Measurements from ENCODE around the gene INTS1.

INTS1 gene, protein sequence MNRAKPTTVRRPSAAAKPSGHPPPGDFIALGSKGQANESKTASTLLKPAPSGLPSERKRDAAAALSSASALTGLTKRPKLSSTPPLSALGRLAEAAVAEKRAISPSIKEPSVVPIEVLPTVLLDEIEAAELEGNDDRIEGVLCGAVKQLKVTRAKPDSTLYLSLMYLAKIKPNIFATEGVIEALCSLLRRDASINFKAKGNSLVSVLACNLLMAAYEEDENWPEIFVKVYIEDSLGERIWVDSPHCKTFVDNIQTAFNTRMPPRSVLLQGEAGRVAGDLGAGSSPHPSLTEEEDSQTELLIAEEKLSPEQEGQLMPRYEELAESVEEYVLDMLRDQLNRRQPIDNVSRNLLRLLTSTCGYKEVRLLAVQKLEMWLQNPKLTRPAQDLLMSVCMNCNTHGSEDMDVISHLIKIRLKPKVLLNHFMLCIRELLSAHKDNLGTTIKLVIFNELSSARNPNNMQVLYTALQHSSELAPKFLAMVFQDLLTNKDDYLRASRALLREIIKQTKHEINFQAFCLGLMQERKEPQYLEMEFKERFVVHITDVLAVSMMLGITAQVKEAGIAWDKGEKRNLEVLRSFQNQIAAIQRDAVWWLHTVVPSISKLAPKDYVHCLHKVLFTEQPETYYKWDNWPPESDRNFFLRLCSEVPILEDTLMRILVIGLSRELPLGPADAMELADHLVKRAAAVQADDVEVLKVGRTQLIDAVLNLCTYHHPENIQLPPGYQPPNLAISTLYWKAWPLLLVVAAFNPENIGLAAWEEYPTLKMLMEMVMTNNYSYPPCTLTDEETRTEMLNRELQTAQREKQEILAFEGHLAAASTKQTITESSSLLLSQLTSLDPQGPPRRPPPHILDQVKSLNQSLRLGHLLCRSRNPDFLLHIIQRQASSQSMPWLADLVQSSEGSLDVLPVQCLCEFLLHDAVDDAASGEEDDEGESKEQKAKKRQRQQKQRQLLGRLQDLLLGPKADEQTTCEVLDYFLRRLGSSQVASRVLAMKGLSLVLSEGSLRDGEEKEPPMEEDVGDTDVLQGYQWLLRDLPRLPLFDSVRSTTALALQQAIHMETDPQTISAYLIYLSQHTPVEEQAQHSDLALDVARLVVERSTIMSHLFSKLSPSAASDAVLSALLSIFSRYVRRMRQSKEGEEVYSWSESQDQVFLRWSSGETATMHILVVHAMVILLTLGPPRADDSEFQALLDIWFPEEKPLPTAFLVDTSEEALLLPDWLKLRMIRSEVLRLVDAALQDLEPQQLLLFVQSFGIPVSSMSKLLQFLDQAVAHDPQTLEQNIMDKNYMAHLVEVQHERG (N-terminal part only)

DNA sequence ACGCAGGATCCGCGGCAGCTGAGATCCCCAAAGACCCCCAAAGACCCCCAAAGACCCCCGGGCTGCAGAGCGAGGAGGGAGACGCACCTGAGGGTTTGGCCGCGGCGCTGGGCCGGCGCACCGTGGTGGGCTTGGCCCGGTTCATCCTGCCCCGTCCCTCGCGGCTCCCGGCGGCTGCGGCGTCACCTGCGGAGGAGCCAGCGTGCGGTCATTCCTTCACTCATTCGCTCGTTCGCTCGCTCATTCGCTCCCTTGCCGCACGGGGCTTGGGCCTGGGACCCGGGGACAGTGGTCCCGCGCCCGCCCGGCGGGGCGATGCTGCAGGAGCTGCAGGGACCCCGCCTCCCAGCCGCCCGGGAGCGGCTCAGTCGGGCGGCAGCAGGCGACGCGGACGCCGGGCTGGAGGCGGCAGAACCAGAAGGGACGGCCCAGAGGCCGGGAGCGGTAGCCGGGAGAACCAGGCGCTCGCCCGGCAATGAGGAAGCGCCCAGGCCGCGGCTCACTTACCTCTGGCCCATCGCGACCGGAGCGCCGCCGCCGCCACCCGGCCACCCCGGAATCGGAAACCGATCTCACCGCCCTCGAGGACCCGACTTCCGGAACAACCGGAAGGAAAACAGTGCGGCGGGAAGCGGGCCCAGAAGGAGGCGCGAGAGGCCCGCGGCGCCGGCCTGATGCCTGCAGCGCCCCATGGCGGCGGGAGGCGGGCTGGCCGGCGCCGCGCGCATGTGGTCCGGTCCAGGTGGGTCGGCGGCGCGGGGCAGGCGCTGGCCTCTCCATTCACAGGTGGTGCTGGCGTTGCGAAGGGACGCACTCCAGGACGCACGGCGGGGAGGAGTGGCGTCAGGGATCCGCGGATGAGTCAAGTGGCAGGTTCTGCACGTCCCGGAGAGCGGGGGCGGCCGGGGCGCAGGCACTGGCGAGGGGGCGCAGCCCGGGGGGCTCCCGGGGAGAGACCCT, at the start of gene INTS1:
Gene INTS1 (minus strand): TSS at position 574 of the 960 bp plus-strand sequence. CDS start 429 bp downstream, at position 145.
- DNase-seq, result peak; percentile 90

DNA sequence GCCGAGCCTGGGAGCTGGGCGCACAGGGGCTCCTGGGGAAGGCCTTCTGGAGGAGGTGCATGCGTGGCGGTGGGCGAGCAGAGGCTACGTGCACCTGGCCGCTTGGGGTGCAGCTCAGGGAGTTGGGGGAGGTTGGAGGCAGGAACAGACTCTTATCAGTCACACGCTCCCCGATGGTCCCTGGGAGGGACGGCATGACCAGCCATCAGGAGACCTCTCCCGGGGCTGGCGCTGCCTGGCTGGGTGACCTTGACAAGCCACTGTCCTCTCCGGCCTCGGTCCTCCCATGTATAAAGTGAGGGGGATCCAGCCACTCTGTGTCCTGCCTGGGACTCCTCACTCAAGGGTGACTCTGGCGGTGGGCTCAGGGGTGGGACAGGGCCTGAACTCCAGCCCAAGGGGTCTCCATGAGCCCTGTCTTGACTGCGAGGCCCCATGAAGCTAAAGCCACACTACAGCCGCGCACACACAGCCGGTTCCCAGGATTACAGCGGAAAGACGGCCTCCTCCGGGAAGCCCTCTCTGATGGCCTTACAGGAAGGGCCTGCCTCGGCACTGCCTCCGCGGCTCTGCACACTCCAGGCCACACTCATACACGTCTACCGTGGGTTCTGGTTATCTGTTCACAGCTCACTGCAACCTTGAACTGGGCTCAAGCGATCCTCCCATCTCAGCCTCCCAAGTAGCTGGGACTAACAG, 49.5 kb upstream of the INTS1 start:
- DNase-seq, result no peak

DNA sequence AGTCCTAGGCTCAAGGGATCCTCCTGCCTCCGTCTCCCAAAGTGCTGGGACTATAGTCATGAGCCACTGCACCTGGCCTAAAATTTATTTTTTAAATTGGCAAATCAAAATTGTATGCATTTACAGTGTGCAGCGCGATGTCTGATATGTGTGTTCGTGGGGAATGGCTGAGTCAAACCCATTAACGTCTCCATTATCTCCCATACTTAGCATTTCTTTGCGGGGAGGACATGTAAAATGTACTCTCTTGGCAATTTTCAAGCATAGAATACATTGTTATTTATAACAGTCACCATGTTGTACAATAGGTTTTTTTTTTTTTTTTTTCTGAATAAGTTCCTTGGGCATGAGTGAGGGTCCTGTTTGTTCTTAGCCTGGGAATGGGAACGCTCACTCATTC, 48.0 kb upstream of the INTS1 start:
- no peak for DNase-seq

DNA sequence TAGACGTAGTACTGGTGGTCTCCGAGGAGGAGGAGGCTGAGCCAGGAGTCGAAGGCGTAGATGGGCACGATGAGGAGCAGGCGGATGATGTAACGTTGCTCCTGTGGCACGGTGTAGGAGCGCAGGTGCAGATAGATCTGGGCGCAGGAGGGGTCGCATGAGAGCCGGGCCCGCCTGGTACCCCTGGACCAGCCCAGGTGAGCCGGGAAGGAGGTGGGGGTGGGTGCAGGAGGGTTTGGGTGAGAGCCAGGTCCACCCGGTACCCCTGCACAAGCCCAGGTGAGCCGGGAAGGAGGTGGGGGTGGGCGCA, 46.6 kb upstream of the INTS1 start:
- DNase-seq, result no peak

DNA sequence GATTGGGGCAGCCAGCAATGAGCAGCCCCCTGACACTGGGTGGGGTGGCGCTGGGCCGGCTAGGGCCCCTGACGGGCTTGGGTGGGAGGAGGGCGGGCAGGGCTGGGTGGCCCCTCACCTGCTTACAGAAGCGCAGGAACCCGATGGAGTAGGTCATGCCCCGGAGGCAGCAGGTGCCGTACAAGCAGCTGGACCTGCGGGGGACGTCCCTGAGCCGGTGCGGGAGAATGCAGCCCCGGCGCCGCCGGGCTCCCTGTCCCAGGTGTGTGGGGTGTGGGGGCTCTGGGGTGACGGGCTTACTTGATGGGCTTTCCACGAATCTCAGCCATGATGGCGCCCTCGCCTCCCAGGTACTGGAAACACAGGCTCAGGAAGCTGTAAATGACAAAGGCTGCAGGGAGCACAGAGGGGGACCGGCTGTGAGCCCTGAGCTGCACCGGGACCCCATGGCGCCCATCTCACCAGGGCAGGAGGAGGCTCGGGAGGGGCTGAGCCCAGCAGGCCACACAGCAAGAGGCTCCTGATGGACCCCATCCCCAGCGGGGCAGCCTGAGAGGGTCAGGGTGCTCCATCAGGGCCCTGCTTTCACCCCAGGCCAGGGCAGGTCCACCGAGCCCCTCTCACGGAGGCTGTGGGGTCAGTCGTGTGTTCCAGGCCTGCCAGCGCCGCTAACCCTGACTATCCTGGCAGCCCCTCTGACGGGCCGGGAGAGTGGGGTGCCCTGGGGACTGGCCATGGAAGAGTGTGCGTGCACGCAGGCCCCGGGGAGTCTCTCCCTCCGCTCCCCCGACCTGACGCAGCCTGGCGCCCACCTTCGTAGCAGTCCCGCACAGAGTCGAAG, 46.0 kb upstream of the INTS1 start:
- DNase-seq, result no peak

DNA sequence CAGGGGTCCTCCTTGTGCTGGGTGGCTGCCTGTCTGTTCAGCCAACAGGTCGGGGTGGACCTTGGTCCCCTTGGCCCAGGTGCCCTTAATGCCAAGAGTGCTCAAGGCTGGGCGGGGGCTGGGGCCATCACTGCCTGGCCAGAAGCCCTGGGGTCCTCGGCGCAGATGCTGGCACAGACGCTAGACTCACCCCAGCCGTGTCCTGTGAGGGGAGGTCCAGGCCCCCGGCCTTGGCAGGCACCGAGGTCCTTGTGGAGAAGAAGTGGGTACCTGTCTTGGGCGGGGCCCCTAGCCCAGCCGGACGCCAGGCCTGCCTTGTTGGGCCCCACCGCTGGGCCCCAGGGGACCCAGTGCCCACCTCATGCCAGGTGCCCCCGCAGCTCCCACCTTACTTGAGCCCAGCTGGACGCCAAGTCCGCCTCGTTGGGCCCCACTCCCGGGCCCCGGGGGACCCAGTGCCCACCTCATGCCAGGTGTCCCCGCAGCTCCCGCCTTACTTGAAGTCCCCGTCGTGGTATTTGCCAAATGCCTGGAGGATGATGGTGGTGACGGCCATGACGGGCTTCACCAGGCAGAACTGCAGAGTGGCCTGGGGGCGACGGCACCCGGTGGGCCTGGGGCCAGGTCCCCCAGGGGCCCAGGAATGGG, 45.3 kb upstream of the INTS1 start:
- no peak for DNase-seq

DNA sequence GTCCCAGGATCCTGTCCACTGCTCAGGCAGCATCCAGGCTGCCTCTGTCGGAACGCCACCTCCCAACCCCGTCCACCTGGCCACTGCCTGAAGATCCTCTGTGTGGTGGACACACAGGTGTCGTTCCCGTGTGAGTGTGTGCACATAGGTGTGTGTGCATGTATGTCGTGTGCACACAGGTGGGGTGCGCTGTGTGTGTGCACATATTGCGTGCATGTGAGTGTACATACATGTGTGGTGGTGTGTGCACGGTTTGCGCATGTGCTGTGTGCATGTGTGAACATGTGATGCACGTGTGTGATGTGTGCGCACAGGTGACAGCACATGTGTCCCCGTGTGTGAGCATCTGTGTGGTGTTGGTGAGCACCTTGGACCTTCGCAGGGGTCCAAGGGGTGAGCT, 44.8 kb upstream of the INTS1 start:
- no peak for DNase-seq

DNA sequence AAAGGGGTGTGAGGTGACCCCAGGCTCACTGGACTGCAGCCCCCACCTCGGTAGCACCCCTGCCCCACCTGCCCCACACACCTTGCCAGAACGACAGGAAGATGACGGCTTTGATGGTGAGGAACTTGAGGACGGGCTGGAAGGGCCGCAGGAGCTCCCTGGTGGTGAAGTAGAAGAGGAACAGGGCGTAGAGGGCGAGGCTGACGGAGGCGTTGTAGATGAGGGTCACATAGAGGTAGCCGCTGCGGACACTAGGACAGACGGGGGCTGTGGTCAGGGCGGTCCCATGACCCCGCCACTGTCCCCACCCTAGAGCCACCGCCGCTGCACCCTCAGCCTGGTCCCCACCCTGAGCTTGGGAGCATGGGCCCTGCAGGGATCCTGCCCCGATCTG, 44.2 kb upstream of the INTS1 start:
- no peak for DNase-seq

DNA sequence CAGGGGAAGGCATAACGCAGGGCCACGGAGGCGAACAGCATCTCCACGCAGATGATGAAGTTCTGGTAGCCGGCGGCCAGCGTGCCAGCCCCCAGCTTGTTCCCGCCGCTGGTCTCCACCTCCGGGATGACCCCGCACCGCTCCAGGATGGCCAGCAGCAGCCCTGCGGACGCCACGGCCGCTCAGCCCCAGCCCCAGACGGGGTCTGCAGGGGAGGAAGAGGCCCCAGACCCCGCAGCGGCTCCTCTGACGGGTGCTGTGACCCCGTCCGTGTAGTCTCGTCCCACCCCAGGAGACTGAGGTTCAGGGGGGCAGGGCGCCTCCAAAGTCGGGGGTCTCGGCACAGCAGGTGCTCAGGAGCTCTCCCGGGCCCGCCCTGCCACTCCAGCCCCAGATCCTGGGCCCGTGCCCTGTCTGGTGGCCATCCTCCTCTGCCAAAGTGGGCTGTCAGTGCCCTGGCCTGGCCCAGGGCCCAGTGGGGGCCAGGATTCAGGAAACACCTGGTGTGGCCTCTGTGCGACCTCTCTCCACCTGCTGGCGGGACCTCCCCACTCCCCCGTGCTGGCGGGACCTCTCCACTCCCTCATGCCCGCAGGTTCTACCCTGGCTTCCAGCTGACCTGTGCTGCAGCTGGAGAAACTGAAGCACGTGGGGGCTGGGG, 43.7 kb upstream of the INTS1 start:
- DNase-seq, result no peak

DNA sequence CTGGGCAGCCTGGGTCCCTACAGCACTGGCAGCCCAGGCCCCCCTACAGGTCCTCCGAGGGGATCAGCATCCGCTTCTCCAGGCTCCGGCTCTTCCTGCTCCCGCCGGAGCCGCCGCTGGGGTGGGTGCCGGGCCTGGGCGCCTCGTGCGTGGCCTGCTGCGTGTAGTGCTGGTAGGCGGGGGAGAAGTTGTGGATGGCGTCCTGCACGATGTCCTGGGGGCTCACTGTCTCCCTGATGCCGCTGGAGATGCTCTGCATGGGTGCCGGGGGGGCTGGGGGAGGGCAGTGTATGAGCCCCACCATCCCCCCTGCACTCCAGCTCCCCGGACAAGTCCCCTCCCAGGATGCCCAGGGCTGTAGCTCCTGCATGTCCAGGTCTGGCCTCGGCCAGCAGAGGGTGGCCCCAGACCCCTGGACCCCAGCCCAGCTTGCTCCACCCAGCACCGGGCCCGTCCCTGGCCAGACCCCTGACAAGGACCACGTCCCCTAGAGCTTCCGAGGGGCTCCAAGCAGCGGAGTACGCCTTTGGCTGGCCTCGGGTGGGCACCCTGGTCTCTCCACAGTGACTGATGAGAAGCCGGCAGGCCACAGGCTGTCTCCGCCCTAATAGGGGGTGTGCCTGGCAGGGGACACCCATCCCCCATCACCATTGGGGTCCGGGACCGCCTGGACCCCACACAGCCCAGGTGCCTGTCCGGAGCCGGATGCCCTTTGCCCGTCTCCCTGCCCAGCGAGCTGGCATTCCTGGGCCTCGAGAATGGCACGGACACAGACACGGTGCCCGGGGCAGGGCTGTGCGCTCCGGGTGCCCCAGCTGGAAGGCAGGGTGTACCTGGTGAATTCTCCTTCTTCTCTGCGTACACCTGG, 43.0 kb upstream of the INTS1 start:
- no peak for DNase-seq

DNA sequence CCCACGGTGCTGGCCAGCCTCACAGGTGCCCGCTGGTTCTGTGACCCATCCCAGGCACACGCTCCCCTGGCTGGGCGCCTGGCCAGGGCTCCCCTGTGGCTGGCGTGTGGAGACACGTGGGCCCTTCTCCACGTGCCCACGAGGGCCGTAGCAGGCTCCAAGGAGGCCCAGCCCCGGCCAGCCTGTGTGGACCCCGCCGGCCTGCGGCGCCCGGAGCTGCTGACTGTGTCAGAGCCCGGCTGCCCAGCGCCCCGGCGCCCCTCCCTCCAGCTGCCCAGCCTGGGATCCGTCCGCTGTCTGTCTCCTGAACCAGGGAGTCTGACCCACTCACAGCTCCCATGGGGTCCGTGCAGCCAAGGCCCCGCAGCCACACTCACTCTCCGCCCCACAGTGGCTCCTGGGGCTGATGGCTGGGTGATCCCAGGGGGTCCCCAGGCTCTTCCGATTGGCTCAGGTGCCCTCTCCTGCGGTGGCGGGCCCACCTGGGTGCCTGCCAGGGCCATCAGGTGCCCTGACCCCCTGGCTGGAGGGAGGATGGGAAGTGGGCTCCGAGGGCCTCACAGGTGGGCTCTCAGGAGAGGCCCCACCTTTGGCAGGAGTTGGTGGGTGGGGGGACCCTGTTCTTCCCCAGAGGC, 42.2 kb upstream of the INTS1 start:
- DNase-seq, result no peak

DNA sequence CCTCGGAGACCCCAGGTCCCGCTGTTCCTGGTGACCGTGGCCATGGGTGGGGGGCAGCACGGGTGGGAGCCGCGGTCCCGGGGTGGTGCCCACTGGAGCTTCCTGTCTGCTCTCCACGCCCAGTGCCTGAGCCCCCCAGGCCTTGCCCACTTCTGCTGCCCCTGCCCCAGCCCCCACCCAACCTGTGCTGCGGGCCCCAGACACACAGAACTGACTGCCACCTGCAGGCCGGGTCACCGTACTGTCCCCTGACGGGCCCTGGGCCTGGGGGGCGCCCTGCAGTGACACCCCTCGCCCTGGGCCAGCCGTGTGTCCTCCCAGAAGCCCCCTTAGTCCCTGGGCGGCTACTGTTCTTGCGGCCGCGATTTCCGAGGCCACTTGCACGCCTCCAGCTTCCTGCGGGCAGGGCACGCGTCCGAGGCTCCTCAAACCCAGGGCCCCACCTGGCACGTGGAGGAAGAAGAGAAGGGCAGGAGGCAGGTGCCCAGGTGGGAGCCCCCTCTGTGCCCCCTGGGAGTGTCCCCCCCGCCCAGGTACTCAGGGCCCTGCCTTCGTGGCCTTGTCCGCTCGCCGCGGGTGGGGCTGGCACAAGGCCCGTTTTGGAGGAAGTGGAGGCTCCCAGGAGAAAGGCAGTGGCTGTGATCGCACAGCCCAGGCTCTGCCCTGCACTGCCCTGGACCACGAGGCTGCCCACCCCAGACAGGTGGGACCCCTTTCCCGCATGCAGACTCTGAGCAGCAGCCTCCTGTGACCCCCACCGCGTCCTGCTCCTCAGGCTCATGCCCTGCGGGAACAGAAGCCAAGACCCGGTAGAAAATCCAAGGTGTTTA, 41.4 kb upstream of the INTS1 start:
- no peak for DNase-seq

DNA sequence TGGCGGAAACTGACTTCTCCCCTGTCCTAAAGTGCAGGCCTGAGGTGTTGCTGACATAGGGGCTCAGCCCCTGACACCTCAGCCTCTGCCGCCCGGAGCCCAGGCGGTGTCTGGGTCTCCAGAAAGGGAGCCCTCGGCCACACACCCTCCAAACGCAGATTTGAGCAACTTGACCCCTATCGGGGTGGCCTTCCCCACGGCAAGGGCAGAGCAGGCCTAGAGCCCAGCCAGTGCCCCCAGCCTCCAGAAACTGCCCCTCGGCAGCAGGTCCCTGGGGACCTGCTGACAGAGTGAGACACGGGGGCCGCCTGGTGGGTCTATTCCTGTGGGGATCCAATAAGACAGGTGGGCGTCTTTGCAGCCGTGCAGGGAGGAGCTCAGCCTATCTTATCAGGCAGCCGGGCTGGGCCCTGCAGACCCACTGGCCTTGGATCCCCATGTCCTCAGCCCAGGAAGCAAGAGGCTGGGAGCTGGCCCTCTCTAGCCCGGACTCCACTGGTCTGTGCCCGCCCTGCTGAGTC, 40.8 kb upstream of the INTS1 start:
- DNase-seq, result no peak

DNA sequence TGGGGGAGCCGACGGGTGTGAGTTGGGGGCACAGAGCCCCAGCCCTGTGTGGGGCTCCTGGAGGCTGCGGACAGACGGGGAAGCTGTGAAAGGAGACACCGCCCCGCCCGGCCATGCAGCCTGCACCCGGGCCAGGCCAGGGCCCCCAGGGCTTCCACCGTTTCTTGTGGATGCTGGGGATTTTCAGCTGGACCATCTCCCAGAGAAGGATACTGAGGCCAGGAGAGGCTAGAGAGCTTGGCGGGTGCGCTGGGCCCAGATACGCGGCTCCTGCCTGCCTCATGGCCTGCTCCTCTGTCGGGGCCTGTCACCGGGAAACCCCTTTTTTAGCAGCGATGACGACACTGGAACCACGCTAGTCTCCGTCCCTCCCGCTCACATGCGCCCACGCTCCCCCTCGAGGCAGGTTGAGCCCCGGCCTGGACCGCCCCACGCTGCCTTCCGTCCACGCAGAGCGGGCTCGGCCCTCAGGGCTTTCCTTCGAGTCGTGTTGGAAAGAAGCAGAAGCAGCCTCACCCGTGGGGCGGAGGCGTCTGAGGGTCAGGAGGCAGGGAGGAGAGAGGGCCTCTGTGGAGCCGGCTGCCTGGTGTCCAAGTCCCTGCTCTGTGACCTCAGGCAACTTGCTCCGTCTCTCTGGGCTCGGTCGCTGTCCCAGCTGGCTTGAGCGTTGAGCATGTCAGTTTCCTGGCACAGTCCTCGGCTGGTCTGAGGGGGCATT, 40.1 kb upstream of the INTS1 start:
- no peak for DNase-seq

DNA sequence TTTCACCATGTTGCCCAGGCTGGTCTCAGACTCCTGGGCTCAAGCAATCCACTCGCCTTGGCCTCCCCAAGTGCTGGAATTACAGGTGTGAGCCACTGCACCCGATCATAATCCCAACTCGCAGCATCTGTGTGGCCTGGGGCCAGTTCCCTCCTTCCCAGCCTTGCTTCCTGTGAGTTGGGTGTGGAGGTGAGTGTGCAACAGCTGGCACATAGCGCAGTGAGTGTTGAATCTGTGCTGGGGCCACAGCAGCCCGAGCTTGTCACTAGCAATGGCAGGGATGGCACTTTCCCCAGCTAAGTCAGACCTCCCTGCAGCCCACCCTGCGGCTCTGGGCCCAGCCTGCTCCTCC, 39.6 kb upstream of the INTS1 start:
- no peak for DNase-seq

Measured in activated naive CD4-positive, alpha-beta T cell treated with anti-CD3 and anti-CD28 coated beads, Interleukin-2, amount 50 U/mL, for 16 hours (primary cell).